ENCODE measurements around the gene CAMK4.

Gene CAMK4

GRCh38 chr5:111488353-111488752, 264.2 kb downstream of the CAMK4 start:
- no peak overlapping the region for H3K4me2 ChIP-seq (ENCODE audit: low read length)
- TF ChIP-seq, protein P1, sequence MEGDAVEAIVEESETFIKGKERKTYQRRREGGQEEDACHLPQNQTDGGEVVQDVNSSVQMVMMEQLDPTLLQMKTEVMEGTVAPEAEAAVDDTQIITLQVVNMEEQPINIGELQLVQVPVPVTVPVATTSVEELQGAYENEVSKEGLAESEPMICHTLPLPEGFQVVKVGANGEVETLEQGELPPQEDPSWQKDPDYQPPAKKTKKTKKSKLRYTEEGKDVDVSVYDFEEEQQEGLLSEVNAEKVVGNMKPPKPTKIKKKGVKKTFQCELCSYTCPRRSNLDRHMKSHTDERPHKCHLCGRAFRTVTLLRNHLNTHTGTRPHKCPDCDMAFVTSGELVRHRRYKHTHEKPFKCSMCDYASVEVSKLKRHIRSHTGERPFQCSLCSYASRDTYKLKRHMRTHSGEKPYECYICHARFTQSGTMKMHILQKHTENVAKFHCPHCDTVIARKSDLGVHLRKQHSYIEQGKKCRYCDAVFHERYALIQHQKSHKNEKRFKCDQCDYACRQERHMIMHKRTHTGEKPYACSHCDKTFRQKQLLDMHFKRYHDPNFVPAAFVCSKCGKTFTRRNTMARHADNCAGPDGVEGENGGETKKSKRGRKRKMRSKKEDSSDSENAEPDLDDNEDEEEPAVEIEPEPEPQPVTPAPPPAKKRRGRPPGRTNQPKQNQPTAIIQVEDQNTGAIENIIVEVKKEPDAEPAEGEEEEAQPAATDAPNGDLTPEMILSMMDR (IDR thresholded peaks at IDR 0.05) = no peak
- no peaks in the 10 kb centered on the region for H3K27me3 ChIP-seq (ENCODE audit: control insufficient read depth, insufficient read depth, low read length)
- H2AFZ ChIP-seq = no peak overlapping the region
- H3K4me3 ChIP-seq (ENCODE audit: low read depth, low read length) = no peak overlapping the region
- H3K79me2 ChIP-seq = no peaks in the 10 kb centered on the region
- no peak overlapping the region for H3K27ac ChIP-seq
- H3K4me1 ChIP-seq = no peaks in the 10 kb centered on the region
- H3K9me3 ChIP-seq (ENCODE audit: control insufficient read depth, low read length) = no peaks in the 10 kb centered on the region
- no peaks in the 10 kb centered on the region for H3K36me3 ChIP-seq (ENCODE audit: control insufficient read depth, insufficient read depth, low read length)
- H3K9ac ChIP-seq = no peak overlapping the region

- Histone ChIP-seq H3K36me3 (ENCODE audit: control insufficient read depth, insufficient read depth, low read length) (no peaks in the 10 kb centered on the region), H3K27me3 (ENCODE audit: control insufficient read depth, insufficient read depth, low read length) (no peaks in the 10 kb centered on the region), H3K9ac (no peak overlapping the region), H3K4me2 (ENCODE audit: low read length) (no peak overlapping the region), H2AFZ (no peak overlapping the region), H3K9me3 (ENCODE audit: control insufficient read depth, low read length) (no peaks in the 10 kb centered on the region), H3K79me2 (no peaks in the 10 kb centered on the region), H3K4me3 (ENCODE audit: low read depth, low read length) (no peak overlapping the region), H3K4me1 (no peaks in the 10 kb centered on the region), H3K27ac (no peak overlapping the region)
- TF ChIP-seq, protein P1 (IDR thresholded peaks at IDR 0.05) = no peak
These were observed 268.8 kb downstream of the CAMK4 start for GRCh38 chr5:111493031-111493430.

DNA sequence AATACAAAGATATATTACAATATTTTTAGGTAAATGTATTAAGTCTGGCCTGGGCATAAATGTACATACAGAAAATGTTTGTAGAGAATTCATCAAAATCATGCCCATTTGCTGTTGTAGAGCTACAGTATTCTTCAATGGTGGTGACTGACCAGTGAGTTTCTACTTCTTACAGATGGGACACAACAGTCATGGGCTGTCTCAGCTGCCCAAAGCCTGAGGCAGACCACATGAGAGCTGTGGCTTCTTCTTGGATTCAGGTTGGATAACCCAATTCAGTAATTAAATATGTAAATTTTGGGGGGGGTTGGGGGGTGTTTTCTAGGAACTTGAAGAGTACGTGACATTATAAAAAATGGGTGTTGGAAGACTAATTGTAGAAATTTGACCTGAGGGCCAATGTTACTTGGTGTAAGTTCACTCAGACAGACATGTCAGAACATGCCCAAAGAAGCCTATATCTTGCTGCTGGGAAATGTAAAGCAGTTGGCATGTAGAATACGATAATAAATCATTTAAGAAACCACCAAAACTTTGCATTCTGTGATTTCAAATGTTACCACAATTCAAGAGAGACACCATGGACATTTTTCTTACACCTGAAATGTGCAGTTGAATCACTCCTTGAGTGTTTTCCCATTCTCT, 270.3 kb downstream of the CAMK4 start:
- Histone ChIP-seq H3K9me3 (ENCODE audit: control insufficient read depth, low read length) (no peaks in the 10 kb centered on the region), H3K79me2 (no peaks in the 10 kb centered on the region), H3K27me3 (ENCODE audit: control insufficient read depth, insufficient read depth, low read length) (no peaks in the 10 kb centered on the region), H3K4me1 (no peaks in the 10 kb centered on the region), H3K9ac (no peak overlapping the region), H2AFZ (no peak overlapping the region), H3K4me2 (ENCODE audit: low read length) (no peak overlapping the region), H3K4me3 (ENCODE audit: low read depth, low read length) (no peak overlapping the region), H3K36me3 (ENCODE audit: control insufficient read depth, insufficient read depth, low read length) (no peaks in the 10 kb centered on the region), H3K27ac (no peak overlapping the region)
- TF ChIP-seq, protein P1 (IDR thresholded peaks at IDR 0.05) = no peak

- Histone ChIP-seq H3K27ac (no peak overlapping the region), H3K36me3 (ENCODE audit: control insufficient read depth, insufficient read depth, low read length) (no peaks in the 10 kb centered on the region), H2AFZ (no peak overlapping the region), H3K27me3 (ENCODE audit: control insufficient read depth, insufficient read depth, low read length) (no peaks in the 10 kb centered on the region), H3K4me2 (ENCODE audit: low read length) (no peak overlapping the region), H3K9ac (no peak overlapping the region), H3K79me2 (no peaks in the 10 kb centered on the region), H3K9me3 (ENCODE audit: control insufficient read depth, low read length) (no peaks in the 10 kb centered on the region), H3K4me1 (no peaks in the 10 kb centered on the region), H3K4me3 (ENCODE audit: low read depth, low read length) (no peak overlapping the region)
- TF ChIP-seq, protein P1 (IDR thresholded peaks at IDR 0.05) = no peak
These were observed 271.0 kb downstream of the CAMK4 start for GRCh38 chr5:111495159-111495558.

DNA sequence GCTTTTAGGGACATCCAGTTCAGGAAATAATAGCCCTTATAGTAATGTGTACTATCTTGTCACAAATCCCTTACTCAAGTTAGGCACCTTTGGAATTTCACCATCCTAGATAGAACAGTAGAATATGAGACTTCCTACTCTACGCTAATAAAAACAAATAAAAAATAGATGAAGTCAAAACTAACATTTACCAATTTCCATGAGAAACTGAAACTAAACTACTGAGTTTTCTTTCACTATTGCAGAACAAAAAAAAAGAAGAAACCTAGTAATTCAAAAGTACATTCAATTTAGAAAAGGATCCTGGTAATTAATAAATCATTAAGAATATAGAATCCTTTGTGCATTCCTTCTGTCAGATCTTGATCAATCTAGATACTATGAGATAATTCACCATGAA, 274.2 kb downstream of the CAMK4 start:
- TF ChIP-seq, protein P1 (IDR thresholded peaks at IDR 0.05) = no peak
- H2AFZ ChIP-seq = no peak overlapping the region
- H3K27ac ChIP-seq = no peak overlapping the region
- H3K4me3 ChIP-seq (ENCODE audit: low read depth, low read length) = no peak overlapping the region
- H3K4me2 ChIP-seq (ENCODE audit: low read length) = no peak overlapping the region
- H3K79me2 ChIP-seq = no peaks in the 10 kb centered on the region
- H3K36me3 ChIP-seq (ENCODE audit: control insufficient read depth, insufficient read depth, low read length) = no peaks in the 10 kb centered on the region
- no peaks in the 10 kb centered on the region for H3K4me1 ChIP-seq
- H3K9me3 ChIP-seq (ENCODE audit: control insufficient read depth, low read length) = no peaks in the 10 kb centered on the region
- no peak overlapping the region for H3K9ac ChIP-seq
- H3K27me3 ChIP-seq (ENCODE audit: control insufficient read depth, insufficient read depth, low read length) = no peaks in the 10 kb centered on the region
